GM23338 (cell line): ENCODE data around the gene CNIH1. TPM values are rescaled to one million over a fixed set of nuclear protein-coding genes. Genes with fewer than 3 reads are reported as not detected.

ENCODE experiments used
- ATAC-seq: fragments of 200-7000 bp; cut with Tn5 transposase; 3 replicates; pipeline ENCODE4 v1.9.1; 2020
- DNase-seq: peaks from one replicate; pipeline ENCODE4 v3.0.0-alpha.2; 2015; ENCODE audit warnings: low spot score
- H2AFZ ChIP-seq: fragments of 200-600 bp; sonication (generic); 2 replicates; pipeline ENCODE4 v1.8.0; 2016; ENCODE audit warnings: antibody characterized with exemption, mild to moderate bottlenecking, moderate library complexity
- H3F3A ChIP-seq: fragments of 200-600 bp; sonication (generic); replicated peaks from 2 replicates; pipeline ENCODE4 v1.8.0; 2017; ENCODE audit warnings: antibody characterized with exemption, mixed run types, low read depth
- H3K27ac ChIP-seq: fragments of 200-600 bp; sonication (generic); 2 replicates; pipeline ENCODE4 v1.6.1; 2016; ENCODE audit warnings: low read depth
- H3K27me3 ChIP-seq: fragments of 200-600 bp; sonication (generic); 2 replicates; pipeline ENCODE4 v1.8.0; 2016; ENCODE audit warnings: mild to moderate bottlenecking, mixed run types, moderate library complexity; ENCODE audit not compliant: insufficient read depth
- H3K36me3 ChIP-seq: fragments of 200-600 bp; sonication (generic); 2 replicates; pipeline ENCODE4 v1.8.0; 2016; ENCODE audit warnings: mild to moderate bottlenecking; ENCODE audit not compliant: insufficient read depth
- H3K4me1 ChIP-seq: fragments of 200-600 bp; sonication (generic); 2 replicates; pipeline ENCODE4 v1.8.0; 2016; ENCODE audit warnings: mild to moderate bottlenecking, moderate library complexity; ENCODE audit not compliant: insufficient read depth
- H3K4me2 ChIP-seq: fragments of 200-600 bp; sonication (generic); 2 replicates; pipeline ENCODE4 v1.7.1; 2017; ENCODE audit warnings: mixed run types
- H3K4me3 ChIP-seq: fragments of 200-600 bp; sonication (generic); 2 replicates; pipeline ENCODE4 v1.6.1; 2016; ENCODE audit warnings: mixed run types
- H3K79me2 ChIP-seq: fragments of 200-600 bp; sonication (generic); replicated peaks from 2 replicates; pipeline ENCODE4 v1.8.0; 2017; ENCODE audit warnings: mild to moderate bottlenecking; ENCODE audit not compliant: insufficient read depth
- H3K9me2 ChIP-seq: fragments of 200-600 bp; sonication (generic); 2 replicates; pipeline ENCODE4 v1.8.0; 2017; ENCODE audit not compliant: insufficient read depth
- H4K20me1 ChIP-seq: fragments of 200-600 bp; sonication (generic); replicated peaks from 2 replicates; pipeline ENCODE4 v1.8.0; 2017; ENCODE audit warnings: mild to moderate bottlenecking; ENCODE audit not compliant: insufficient read depth
- H3K27ac Mint-ChIP-seq: 2 replicates; pipeline ENCODE4 v1.8.0; 2020; ENCODE audit warnings: inconsistent platforms, mild to moderate bottlenecking, moderate library complexity, mixed read lengths
- H3K27me3 Mint-ChIP-seq: 3 replicates; pipeline ENCODE4 v1.8.0; 2022; ENCODE audit warnings: low read depth, mild to moderate bottlenecking, moderate library complexity, mixed read lengths, inconsistent platforms; ENCODE audit not compliant: insufficient read depth, poor library complexity
- H3K36me3 Mint-ChIP-seq: 3 replicates; pipeline ENCODE4 v1.8.0; 2021; ENCODE audit warnings: low read depth, mild to moderate bottlenecking, inconsistent platforms, moderate library complexity, mixed read lengths
- H3K4me1 Mint-ChIP-seq: 3 replicates; pipeline ENCODE4 v1.8.0; 2020; ENCODE audit warnings: mild to moderate bottlenecking, inconsistent platforms, mixed read lengths
- H3K4me3 Mint-ChIP-seq: 3 replicates; pipeline ENCODE4 v1.8.0; 2021; ENCODE audit warnings: moderate library complexity, mild to moderate bottlenecking, inconsistent platforms, mixed read lengths
- H3K9me3 Mint-ChIP-seq: 3 replicates; pipeline ENCODE4 v1.8.0; 2020; ENCODE audit warnings: moderate library complexity, mild to moderate bottlenecking, inconsistent platforms, mixed read lengths
- EZH2 ChIP-seq: fragments of 200-600 bp; sonication (generic); IDR thresholded peaks from one replicate; pipeline ENCODE4 v1.8.0; 2017; ENCODE audit warnings: antibody characterized with exemption, mild to moderate bottlenecking, low read depth; ENCODE audit not compliant: unreplicated experiment
- JUNB ChIP-seq: IDR thresholded peaks from one replicate; pipeline ENCODE4 v1.6.1; 2016; ENCODE audit warnings: antibody characterized with exemption; ENCODE audit not compliant: unreplicated experiment
- NANOG ChIP-seq: IDR thresholded peaks from 2 replicates; pipeline ENCODE4 v1.6.1; 2016; ENCODE audit warnings: antibody characterized with exemption, borderline replicate concordance
- POLR2AphosphoS5 ChIP-seq: IDR thresholded peaks from 2 replicates; pipeline ENCODE4 v1.6.1; 2016; ENCODE audit warnings: antibody characterized with exemption, low read depth
- STAT1 ChIP-seq: IDR thresholded peaks from one replicate; pipeline ENCODE4 v1.6.1; 2016; ENCODE audit warnings: antibody characterized with exemption; ENCODE audit not compliant: unreplicated experiment
- ZNF114 ChIP-seq: fragments of 250-450 bp; sonication (Bioruptor Pico); IDR thresholded peaks from 2 replicates; pipeline ENCODE4 v1.5.0; 2020; ENCODE audit warnings: mild to moderate bottlenecking, moderate library complexity
- ZNF331 ChIP-seq: fragments of 250-450 bp; sonication (Bioruptor Pico); IDR thresholded peaks from 2 replicates; pipeline ENCODE4 v1.5.0; 2020; ENCODE audit warnings: low read depth, mild to moderate bottlenecking, moderate library complexity
- polyA plus RNA-seq: library from polyadenylated mRNA; unstranded; fragments of >200 nt; fragmentation: Nextera tagmentation; extraction: Ambion mirVana; gene quantifications from 2 replicates; pipeline ENCODE4 v1.2.1, GENCODE V29; 2016
- total RNA-seq: library from RNA; depleted of rRNA; stranded (reverse); fragments of >200 nt; shearing (Covaris generic); gene quantifications from 2 replicates; pipeline ENCODE4 v1.2.3, GENCODE V29; 2014
- TF ChIP-seq, protein P1 (sequence below): IDR thresholded peaks from one replicate; pipeline ENCODE4 v1.6.1; 2018; ENCODE audit warnings: antibody characterized with exemption; ENCODE audit not compliant: unreplicated experiment
- TF ChIP-seq, protein P2 (sequence below): IDR thresholded peaks from 2 replicates; pipeline ENCODE4 v1.6.1; 2016; ENCODE audit warnings: antibody characterized with exemption
- TF ChIP-seq, protein P3 (sequence below), 2 experiments: fragments of 200-600 bp in 1 of 2; sonication (generic) in 1 of 2; conservative IDR thresholded peaks; 2 replicates each; pipeline versions ENCODE4 v1.5.1 to v1.6.1; 2016 to 2017; ENCODE audit warnings: antibody characterized with exemption in 2 of 2, low read depth in 2 of 2, mild to moderate bottlenecking in 2 of 2, moderate library complexity in 1 of 2

Gene CNIH1
- total and polyA plus RNA-seq, 2 experiments from 2014 or later, result 135 to 172 TPM

- H4K20me1 ChIP-seq, result peaks cover 4% of the 10 kb centered on the region; the same call in 1 of the 2 replicates
- no peak overlapping the region for H3K27ac ChIP-seq
- H3K4me2 ChIP-seq, result no peak overlapping the region
- peaks cover 17% of the 10 kb centered on the region for H3K27me3 ChIP-seq
- 0 out of 2 replicates have a peak, but pooled peaks cover 6% of the 10 kb centered on the region for H3F3A ChIP-seq
- no peak for DNase-seq
- H3K9me3 Mint-ChIP-seq, result no peaks in the 10 kb centered on the region
- no peaks in the 10 kb centered on the region for H3K79me2 ChIP-seq
- H2AFZ ChIP-seq, result no peak overlapping the region
- no peak for ATAC-seq
- H3K27ac Mint-ChIP-seq, result no peak overlapping the region
- peaks cover 13% of the 10 kb centered on the region for H3K4me1 ChIP-seq
- no peaks in the 10 kb centered on the region for H3K36me3 ChIP-seq
- no peak for TF ChIP-seq ZNF331
- no peak for TF ChIP-seq JUNB
- no peak for TF ChIP-seq NANOG
- TF ChIP-seq, protein P1, sequence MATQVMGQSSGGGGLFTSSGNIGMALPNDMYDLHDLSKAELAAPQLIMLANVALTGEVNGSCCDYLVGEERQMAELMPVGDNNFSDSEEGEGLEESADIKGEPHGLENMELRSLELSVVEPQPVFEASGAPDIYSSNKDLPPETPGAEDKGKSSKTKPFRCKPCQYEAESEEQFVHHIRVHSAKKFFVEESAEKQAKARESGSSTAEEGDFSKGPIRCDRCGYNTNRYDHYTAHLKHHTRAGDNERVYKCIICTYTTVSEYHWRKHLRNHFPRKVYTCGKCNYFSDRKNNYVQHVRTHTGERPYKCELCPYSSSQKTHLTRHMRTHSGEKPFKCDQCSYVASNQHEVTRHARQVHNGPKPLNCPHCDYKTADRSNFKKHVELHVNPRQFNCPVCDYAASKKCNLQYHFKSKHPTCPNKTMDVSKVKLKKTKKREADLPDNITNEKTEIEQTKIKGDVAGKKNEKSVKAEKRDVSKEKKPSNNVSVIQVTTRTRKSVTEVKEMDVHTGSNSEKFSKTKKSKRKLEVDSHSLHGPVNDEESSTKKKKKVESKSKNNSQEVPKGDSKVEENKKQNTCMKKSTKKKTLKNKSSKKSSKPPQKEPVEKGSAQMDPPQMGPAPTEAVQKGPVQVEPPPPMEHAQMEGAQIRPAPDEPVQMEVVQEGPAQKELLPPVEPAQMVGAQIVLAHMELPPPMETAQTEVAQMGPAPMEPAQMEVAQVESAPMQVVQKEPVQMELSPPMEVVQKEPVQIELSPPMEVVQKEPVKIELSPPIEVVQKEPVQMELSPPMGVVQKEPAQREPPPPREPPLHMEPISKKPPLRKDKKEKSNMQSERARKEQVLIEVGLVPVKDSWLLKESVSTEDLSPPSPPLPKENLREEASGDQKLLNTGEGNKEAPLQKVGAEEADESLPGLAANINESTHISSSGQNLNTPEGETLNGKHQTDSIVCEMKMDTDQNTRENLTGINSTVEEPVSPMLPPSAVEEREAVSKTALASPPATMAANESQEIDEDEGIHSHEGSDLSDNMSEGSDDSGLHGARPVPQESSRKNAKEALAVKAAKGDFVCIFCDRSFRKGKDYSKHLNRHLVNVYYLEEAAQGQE, result no peak
- TF ChIP-seq, protein P2, sequence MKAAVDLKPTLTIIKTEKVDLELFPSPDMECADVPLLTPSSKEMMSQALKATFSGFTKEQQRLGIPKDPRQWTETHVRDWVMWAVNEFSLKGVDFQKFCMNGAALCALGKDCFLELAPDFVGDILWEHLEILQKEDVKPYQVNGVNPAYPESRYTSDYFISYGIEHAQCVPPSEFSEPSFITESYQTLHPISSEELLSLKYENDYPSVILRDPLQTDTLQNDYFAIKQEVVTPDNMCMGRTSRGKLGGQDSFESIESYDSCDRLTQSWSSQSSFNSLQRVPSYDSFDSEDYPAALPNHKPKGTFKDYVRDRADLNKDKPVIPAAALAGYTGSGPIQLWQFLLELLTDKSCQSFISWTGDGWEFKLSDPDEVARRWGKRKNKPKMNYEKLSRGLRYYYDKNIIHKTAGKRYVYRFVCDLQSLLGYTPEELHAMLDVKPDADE, result no peak
- TF ChIP-seq, protein P3, sequence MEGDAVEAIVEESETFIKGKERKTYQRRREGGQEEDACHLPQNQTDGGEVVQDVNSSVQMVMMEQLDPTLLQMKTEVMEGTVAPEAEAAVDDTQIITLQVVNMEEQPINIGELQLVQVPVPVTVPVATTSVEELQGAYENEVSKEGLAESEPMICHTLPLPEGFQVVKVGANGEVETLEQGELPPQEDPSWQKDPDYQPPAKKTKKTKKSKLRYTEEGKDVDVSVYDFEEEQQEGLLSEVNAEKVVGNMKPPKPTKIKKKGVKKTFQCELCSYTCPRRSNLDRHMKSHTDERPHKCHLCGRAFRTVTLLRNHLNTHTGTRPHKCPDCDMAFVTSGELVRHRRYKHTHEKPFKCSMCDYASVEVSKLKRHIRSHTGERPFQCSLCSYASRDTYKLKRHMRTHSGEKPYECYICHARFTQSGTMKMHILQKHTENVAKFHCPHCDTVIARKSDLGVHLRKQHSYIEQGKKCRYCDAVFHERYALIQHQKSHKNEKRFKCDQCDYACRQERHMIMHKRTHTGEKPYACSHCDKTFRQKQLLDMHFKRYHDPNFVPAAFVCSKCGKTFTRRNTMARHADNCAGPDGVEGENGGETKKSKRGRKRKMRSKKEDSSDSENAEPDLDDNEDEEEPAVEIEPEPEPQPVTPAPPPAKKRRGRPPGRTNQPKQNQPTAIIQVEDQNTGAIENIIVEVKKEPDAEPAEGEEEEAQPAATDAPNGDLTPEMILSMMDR (conservative IDR thresholded peaks at IDR 0.05; ENCODE audit: low read depth in 2 of 2), result no peak
- TF ChIP-seq EZH2, result no peak
- TF ChIP-seq STAT1, result no peak
- no peak for TF ChIP-seq ZNF114 (CRISPR knock-in tag)
- no peak for TF ChIP-seq POLR2AphosphoS5
- H3K27me3 Mint-ChIP-seq, result peaks cover 16% of the 10 kb centered on the region
- H3K36me3 Mint-ChIP-seq, result no peaks in the 10 kb centered on the region; the same call in 2 of the 3 replicates
- H3K4me3 ChIP-seq, result no peak overlapping the region
- H3K9me2 ChIP-seq, result no peaks in the 10 kb centered on the region
- H3K4me3 Mint-ChIP-seq, result no peak overlapping the region
- peaks cover 18% of the 10 kb centered on the region; the same call in 2 of the 3 replicates for H3K4me1 Mint-ChIP-seq
Observed at GRCh38 chr14:54395284-54395683, 45.9 kb downstream of the CNIH1 start.
